ENCODE measurements around the gene RRP12.

RRP12 gene

GRCh38 chr10:97329766-97330165 is 71.4 kb downstream of the RRP12 start:
- H3K4me1 Mint-ChIP-seq (ENCODE audit: low read depth) = peaks cover 40% of the 10 kb centered on the region

DNA sequence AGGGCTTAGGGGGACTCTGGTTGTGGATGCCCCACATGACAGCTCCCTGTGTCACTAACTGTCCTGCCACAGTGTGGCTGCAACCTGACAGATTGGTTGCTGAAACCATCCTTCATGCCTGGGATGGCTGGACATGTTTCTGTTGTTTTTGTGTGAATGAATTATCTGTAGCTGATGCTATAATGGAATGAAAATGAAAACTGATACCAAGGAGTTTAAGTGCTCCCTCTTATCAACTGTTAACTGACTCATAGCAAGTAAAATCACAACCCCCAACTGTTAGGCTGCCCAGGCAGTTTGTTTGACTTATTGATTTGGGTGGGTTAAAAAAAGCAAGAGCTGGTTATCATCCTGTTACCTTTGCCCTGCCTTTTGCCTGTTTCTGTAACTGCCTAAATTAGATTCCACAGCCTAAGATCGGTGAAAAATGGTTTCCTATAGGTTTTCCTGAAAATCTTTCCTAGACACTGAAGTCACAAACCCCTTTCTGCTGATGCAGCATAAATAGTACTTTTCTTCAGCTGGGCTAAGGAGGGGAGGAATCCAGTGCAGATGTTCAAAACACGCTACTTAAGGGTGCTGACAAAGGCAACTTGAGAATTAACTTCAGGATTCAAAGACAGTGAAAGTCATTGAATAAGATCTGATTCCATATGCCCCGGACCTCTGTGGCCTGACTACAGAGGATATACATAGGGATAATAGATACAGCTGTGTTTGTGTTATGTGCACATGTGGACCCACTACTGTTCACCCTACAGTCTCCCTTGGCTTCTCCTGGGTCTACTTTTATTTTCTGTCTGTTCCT is 72.3 kb downstream of the RRP12 start:
- Mint-ChIP-seq H3K27me3 (ENCODE audit: low read depth) (no peaks in the 10 kb centered on the region), H3K27ac (no peak overlapping the region), H3K4me3 (no peak overlapping the region), H3K9me3 (no peaks in the 10 kb centered on the region), H3K36me3 (ENCODE audit: low read depth) (peaks cover 16% of the 10 kb centered on the region), H3K4me1 (ENCODE audit: low read depth) (peaks cover 40% of the 10 kb centered on the region)

More at GRCh38 chr10:97329766-97330165, 71.4 kb downstream of the RRP12 start:
- H3K4me3 Mint-ChIP-seq = no peak overlapping the region
- H3K36me3 Mint-ChIP-seq (ENCODE audit: low read depth) = peaks cover 16% of the 10 kb centered on the region
- H3K9me3 Mint-ChIP-seq = no peaks in the 10 kb centered on the region
- no peak overlapping the region for H3K27ac Mint-ChIP-seq
- H3K27me3 Mint-ChIP-seq (ENCODE audit: low read depth) = no peaks in the 10 kb centered on the region

DNA sequence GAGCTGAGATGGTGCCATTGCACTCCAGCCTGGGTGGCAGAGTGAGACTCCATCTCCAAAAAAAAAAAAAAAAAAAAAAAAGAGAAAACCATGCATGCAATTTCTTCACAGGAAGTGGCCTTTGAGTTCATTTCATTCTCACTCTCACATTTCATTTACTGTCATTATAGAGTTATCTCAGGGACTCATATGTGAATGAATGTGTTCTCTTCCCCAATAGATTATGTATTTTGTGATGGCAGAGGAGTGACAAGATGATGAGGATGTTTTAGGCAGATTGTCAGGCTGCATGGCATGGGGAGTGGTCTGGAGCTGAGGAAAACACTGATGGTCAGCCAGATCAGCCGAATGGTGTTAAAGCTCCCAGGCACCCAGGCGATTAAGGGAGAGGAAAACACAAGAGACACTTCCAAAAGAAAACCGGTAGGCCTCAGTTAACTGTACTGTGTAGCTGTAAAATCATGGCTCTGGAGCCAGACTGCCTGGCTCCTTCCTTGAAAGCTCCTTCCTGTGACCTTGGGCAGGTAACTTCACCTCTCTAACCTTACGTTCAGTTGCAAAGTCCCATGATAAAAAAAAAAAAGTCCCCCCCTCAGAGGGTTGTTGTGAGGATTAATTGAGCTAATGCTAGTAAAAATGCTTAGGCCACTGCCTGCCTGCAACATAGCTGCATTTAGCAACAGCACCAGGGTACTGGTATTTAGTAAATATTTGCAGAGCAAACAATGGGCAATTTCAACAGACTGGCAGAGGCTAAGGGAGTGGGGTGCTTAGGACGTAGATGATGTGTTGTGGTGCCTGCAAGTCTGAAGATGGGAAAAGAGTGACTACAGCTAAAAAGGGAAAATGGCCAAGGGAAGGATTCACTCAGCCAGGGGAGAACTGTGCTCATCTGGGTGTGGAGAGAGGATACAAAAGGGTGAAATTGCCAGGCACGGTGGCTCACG is 73.5 kb downstream of the RRP12 start:
- peaks cover 8% of the 10 kb centered on the region for H3K36me3 Mint-ChIP-seq (ENCODE audit: low read depth)
- peak overlapping the region; percentile 62 for H3K27ac Mint-ChIP-seq
- H3K9me3 Mint-ChIP-seq = no peaks in the 10 kb centered on the region
- H3K4me1 Mint-ChIP-seq (ENCODE audit: low read depth) = peaks cover 29% of the 10 kb centered on the region
- no peak overlapping the region for H3K4me3 Mint-ChIP-seq
- H3K27me3 Mint-ChIP-seq (ENCODE audit: low read depth) = no peaks in the 10 kb centered on the region

- H3K9me3 Mint-ChIP-seq = no peaks in the 10 kb centered on the region
- H3K4me3 Mint-ChIP-seq = no peak overlapping the region
- peaks cover 8% of the 10 kb centered on the region for H3K36me3 Mint-ChIP-seq (ENCODE audit: low read depth)
- peaks cover 25% of the 10 kb centered on the region for H3K4me1 Mint-ChIP-seq (ENCODE audit: low read depth)
- H3K27ac Mint-ChIP-seq = no peak overlapping the region
- H3K27me3 Mint-ChIP-seq (ENCODE audit: low read depth) = peaks cover 6% of the 10 kb centered on the region
These were observed 75.4 kb downstream of the RRP12 start for GRCh38 chr10:97325754-97326153.

GRCh38 chr10:97323501-97323900 is 77.6 kb downstream of the RRP12 start:
- peaks cover 27% of the 10 kb centered on the region for H3K4me1 Mint-ChIP-seq (ENCODE audit: low read depth)
- peaks cover 11% of the 10 kb centered on the region for H3K27me3 Mint-ChIP-seq (ENCODE audit: low read depth)
- H3K9me3 Mint-ChIP-seq = no peaks in the 10 kb centered on the region
- no peak overlapping the region for H3K4me3 Mint-ChIP-seq
- no peaks in the 10 kb centered on the region for H3K36me3 Mint-ChIP-seq (ENCODE audit: low read depth)
- H3K27ac Mint-ChIP-seq = no peak overlapping the region

DNA sequence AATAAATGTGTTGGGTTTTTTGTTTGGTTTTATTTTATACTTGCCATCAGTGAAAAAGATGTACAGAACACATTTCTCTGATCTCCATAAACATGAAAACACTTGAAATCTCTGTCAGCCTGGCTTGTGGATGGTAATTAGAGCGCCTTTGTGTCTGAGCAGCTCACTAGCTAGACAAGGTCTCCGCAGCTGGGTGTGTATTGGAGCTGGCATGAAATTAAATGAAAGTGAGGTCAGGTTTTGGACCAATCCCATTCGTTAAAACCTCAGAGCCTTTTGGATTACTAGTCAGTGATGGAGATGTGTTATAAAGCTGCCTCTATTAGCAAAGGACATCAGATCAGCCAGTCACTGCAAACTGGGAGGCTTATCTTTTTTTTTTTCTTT is 79.3 kb downstream of the RRP12 start:
- Mint-ChIP-seq H3K27me3 (ENCODE audit: low read depth) (peaks cover 17% of the 10 kb centered on the region), H3K4me1 (ENCODE audit: low read depth) (peaks cover 21% of the 10 kb centered on the region), H3K9me3 (no peaks in the 10 kb centered on the region), H3K36me3 (ENCODE audit: low read depth) (no peaks in the 10 kb centered on the region), H3K4me3 (peak overlapping the region; percentile 61), H3K27ac (no peak overlapping the region)

DNA sequence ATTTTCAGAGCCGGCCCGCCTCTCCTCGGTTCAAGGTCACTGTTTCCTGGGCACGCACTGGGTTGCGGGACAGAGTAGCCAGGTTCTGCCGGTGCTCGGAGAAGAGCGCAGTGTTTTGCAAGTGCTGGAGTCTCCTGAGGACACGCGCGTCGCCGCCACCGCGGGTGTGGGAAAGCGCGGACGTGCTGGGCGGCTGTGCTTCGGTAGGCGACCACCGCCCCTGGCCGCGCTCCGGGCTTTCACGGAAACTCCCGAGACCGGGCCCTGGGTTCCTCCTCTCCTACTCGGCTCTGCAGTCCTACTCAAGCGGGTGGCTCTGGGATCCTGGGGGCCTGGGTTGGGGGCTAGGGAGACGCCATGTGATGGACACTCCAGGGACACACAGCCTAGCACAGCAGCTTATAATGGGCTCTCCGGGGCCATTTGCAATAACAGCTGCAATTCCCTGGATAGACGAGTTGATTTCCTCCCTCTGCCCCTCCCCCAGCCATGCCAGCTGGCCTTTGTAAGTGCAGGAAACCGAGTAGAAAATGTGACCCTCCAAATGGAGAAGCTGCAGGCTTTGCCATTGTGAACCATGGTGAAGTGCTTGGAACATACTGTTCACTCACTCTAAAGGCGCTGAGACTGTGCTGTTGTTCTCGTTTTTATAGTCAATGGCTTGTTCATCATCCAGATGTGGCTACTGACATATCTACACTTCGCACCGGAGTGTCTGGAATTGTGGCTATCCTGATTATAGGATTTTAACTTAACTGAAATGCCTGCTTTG is 79.9 kb downstream of the RRP12 start:
- H3K36me3 Mint-ChIP-seq (ENCODE audit: low read depth) = no peaks in the 10 kb centered on the region
- peak overlapping the region; percentile 77 for H3K4me3 Mint-ChIP-seq
- H3K27ac Mint-ChIP-seq = no peak overlapping the region
- H3K27me3 Mint-ChIP-seq (ENCODE audit: low read depth) = peaks cover 17% of the 10 kb centered on the region
- H3K4me1 Mint-ChIP-seq (ENCODE audit: low read depth) = peaks cover 21% of the 10 kb centered on the region
- H3K9me3 Mint-ChIP-seq = no peaks in the 10 kb centered on the region

DNA sequence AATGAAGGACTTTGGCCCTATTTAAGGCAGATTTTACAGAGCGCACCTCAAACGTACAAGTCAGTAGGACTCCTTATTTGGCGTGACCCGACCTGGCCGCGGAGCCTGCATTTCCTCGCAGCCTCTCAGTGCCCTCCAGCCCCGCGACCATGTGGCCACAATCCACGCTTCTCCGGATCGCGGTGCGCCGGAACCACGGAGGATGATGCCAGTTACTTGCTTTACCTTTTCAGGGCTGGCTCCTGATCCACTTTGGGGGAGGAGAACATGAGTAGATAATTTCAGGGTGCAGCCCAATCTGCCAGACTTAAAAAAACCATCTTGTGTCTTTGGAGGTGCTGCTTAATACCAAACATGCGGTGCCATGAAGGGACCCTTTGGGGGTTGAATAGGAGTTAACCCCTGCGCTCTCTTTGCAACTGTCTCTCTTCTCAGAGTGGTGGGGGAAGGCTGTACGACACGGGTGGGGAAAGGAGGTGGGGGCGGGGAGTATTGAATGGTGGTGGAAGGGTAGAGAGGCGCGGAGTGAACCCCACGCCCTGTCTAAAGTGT is 80.6 kb downstream of the RRP12 start:
- peak overlapping the region; percentile 77 for H3K4me3 Mint-ChIP-seq
- no peaks in the 10 kb centered on the region for H3K9me3 Mint-ChIP-seq
- H3K27me3 Mint-ChIP-seq (ENCODE audit: low read depth) = peaks cover 17% of the 10 kb centered on the region

GRCh38 chr10:97319671-97320479 is 81.3 kb downstream of the RRP12 start:
- H3K36me3 Mint-ChIP-seq (ENCODE audit: low read depth) = no peaks in the 10 kb centered on the region
- peak overlapping the region; percentile 75 for H3K27ac Mint-ChIP-seq
- H3K4me1 Mint-ChIP-seq (ENCODE audit: low read depth) = peaks cover 21% of the 10 kb centered on the region

More for the DNA sequence above, 80.6 kb downstream of the RRP12 start:
- Mint-ChIP-seq H3K27ac (peak overlapping the region; percentile 75), H3K4me1 (ENCODE audit: low read depth) (peaks cover 21% of the 10 kb centered on the region), H3K36me3 (ENCODE audit: low read depth) (no peaks in the 10 kb centered on the region)

GRCh38 chr10:97318772-97319651 is 82.1 kb downstream of the RRP12 start, which contains the start of gene FRAT1:
FRAT1 (plus strand) TSS chr10:97319271; CDS start chr10:97319454, 183 bp downstream.
- H3K27ac Mint-ChIP-seq = peak within 1 kb of the TSS; percentile 95
- peak within 1 kb of the TSS; percentile 87 for H3K4me3 Mint-ChIP-seq
- peaks cover 17% of the 10 kb centered on the region for H3K27me3 Mint-ChIP-seq (ENCODE audit: low read depth)
- H3K36me3 Mint-ChIP-seq (ENCODE audit: low read depth) = no peaks in the 10 kb centered on the region
- no peaks in the 10 kb centered on the region for H3K9me3 Mint-ChIP-seq
- H3K4me1 Mint-ChIP-seq (ENCODE audit: low read depth) = peaks cover 21% of the 10 kb centered on the region

More at GRCh38 chr10:97319671-97320479, 81.3 kb downstream of the RRP12 start:
- peak overlapping the region; percentile 77 for H3K4me3 Mint-ChIP-seq
- no peaks in the 10 kb centered on the region for H3K9me3 Mint-ChIP-seq
- H3K27me3 Mint-ChIP-seq (ENCODE audit: low read depth) = peaks cover 17% of the 10 kb centered on the region

DNA sequence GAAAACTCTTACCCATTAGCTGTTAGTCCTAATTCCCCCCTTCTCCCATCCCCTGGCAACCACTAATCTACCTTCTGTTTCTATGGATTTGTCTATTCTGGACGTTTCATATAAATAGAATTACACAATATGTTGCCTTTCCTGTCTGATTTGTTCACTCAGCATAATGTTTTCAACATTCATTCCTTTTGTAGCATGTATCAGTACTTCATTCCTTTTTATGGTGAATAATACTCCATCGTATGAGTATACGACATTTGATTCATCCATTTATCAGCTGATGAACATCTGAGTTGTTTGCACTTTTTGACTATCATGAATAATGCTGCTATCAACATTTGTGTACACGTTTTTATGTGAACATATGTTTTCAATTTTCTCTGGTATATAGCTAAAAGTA is 86.5 kb downstream of the RRP12 start:
- no peak overlapping the region for H3K4me3 Mint-ChIP-seq

DNA sequence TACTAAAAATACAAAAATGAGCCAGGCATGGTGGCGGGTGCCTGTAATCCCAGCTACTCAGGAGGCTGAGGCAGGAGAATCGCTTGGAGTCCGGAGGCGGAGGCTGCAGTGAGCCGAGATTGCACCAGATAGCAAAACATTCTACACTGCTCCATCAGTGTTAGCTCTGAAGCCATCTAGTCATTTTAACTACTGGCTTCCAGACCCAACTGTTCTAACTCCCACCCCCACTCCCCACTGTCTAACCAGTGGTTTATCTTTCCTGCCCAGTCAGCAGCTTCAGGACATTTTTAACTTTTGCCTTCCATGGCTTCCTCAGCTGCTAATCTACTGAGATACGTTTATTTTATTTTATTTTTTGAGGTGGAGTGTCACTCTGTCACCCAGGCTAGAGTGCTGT is 88.2 kb downstream of the RRP12 start:
- Mint-ChIP-seq H3K27me3 (ENCODE audit: low read depth) (peaks cover 6% of the 10 kb centered on the region), H3K36me3 (ENCODE audit: low read depth) (no peaks in the 10 kb centered on the region), H3K27ac (no peak overlapping the region), H3K4me3 (no peak overlapping the region), H3K4me1 (ENCODE audit: low read depth) (peaks cover 3% of the 10 kb centered on the region), H3K9me3 (no peaks in the 10 kb centered on the region)

More for the DNA sequence above, 86.5 kb downstream of the RRP12 start:
- H3K9me3 Mint-ChIP-seq = no peaks in the 10 kb centered on the region
- H3K4me1 Mint-ChIP-seq (ENCODE audit: low read depth) = peaks cover 7% of the 10 kb centered on the region
- no peak overlapping the region for H3K27ac Mint-ChIP-seq
- peaks cover 6% of the 10 kb centered on the region for H3K27me3 Mint-ChIP-seq (ENCODE audit: low read depth)
- no peaks in the 10 kb centered on the region for H3K36me3 Mint-ChIP-seq (ENCODE audit: low read depth)

Data from T-helper 1 cell treated with Interleukin-12 subunit alpha and Interleukin-12 subunit beta and Interleukin-4 antibody, amounts not matched to agents 30 μg/mL and 1 μg/mL, for 36 hours (primary cell).